Measurements from ENCODE around the gene ADGRB3. TPM values are rescaled to one million over a fixed set of nuclear protein-coding genes. Genes with fewer than 3 reads are reported as not detected.
"Not testable (repeated sequence)": the region's sequence is repeated elsewhere in the genome, so short reads cannot be mapped to it uniquely, and the experiment has no call there.

ADGRB3 gene
- total RNA-seq, 1 experiment from 2014 or later: 3.6 TPM

- in situ Hi-C loops (cut with HindIII; ENCODE audit: low pct_unique_long_range_greater_than_20kb, low sequenced_read_pairs): no loop called here
- DNase-seq (ENCODE audit: low read depth, low spot score): no peak
Measured at GRCh38 chr6:68941345-68941744, 306.3 kb downstream of the ADGRB3 start.

- in situ Hi-C loops (cut with HindIII; ENCODE audit: low pct_unique_long_range_greater_than_20kb, low sequenced_read_pairs): no loop called here
Measured at GRCh38 chr6:68947721-68948120, 312.6 kb downstream of the ADGRB3 start.

GRCh38 chr6:68951270-68951669 is 316.2 kb downstream of the ADGRB3 start:
- in situ Hi-C loops (cut with HindIII; ENCODE audit: low pct_unique_long_range_greater_than_20kb, low sequenced_read_pairs): no loop called here
- DNase-seq (ENCODE audit: low read depth, low spot score): no peak

More at GRCh38 chr6:68947721-68948120, 312.6 kb downstream of the ADGRB3 start:
- no peak for DNase-seq (ENCODE audit: low read depth, low spot score)

GRCh38 chr6:68958327-68958726 is 323.2 kb downstream of the ADGRB3 start:
- in situ Hi-C loops (cut with HindIII; ENCODE audit: low pct_unique_long_range_greater_than_20kb, low sequenced_read_pairs): no loop called here
- no peak for DNase-seq (ENCODE audit: low read depth, low spot score)

GRCh38 chr6:68967549-68968300 is 332.6 kb downstream of the ADGRB3 start:
- DNase-seq (ENCODE audit: low read depth, low spot score): peak; percentile 70
- in situ Hi-C loops (cut with HindIII; ENCODE audit: low pct_unique_long_range_greater_than_20kb, low sequenced_read_pairs): no loop called here

GRCh38 chr6:68968301-68968649 is 333.2 kb downstream of the ADGRB3 start:
- in situ Hi-C loops (cut with HindIII; ENCODE audit: low pct_unique_long_range_greater_than_20kb, low sequenced_read_pairs): no loop called here
- DNase-seq (ENCODE audit: low read depth, low spot score): no peak

GRCh38 chr6:68973066-68973465 is 338.0 kb downstream of the ADGRB3 start:
- in situ Hi-C loops (cut with HindIII; ENCODE audit: low pct_unique_long_range_greater_than_20kb, low sequenced_read_pairs): no loop called here
- no peak for DNase-seq (ENCODE audit: low read depth, low spot score)

GRCh38 chr6:68975064-68975463 is 340.0 kb downstream of the ADGRB3 start:
- DNase-seq (ENCODE audit: low read depth, low spot score): peak; percentile 93
- in situ Hi-C loops (cut with HindIII; ENCODE audit: low pct_unique_long_range_greater_than_20kb, low sequenced_read_pairs): no loop called here

GRCh38 chr6:68975816-68976215 is 340.7 kb downstream of the ADGRB3 start:
- in situ Hi-C loops (cut with HindIII; ENCODE audit: low pct_unique_long_range_greater_than_20kb, low sequenced_read_pairs): no loop called here
- no peak for DNase-seq (ENCODE audit: low read depth, low spot score)

- in situ Hi-C loops (cut with HindIII; ENCODE audit: low pct_unique_long_range_greater_than_20kb, low sequenced_read_pairs): no loop called here
- DNase-seq (ENCODE audit: low read depth, low spot score): peak; percentile 48
Measured at GRCh38 chr6:68976260-68976659, 341.2 kb downstream of the ADGRB3 start.

- in situ Hi-C loops (cut with HindIII; ENCODE audit: low pct_unique_long_range_greater_than_20kb, low sequenced_read_pairs): no loop called here
- no peak for DNase-seq (ENCODE audit: low read depth, low spot score)
Measured at GRCh38 chr6:68978411-68978810, 343.3 kb downstream of the ADGRB3 start.

DNA sequence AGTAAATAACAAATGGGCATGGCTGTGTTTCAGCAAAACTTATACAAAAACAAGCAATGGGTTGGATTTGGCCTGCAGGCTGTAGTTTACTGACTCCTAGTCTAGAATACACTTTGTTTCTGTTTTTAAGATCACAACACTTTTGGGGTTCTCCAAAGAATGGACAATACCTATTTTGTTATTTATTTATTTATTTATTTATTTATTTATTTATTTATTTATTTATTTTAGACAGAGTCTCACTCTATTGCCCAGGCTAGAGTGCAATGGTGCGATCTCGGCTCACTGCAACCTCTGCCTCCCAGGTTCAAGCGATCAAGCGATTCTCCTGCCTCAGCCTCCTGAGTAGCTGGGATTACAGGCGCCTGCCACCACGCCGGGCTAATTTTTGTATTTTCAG is 346.6 kb downstream of the ADGRB3 start:
- in situ Hi-C loops (cut with HindIII; ENCODE audit: low pct_unique_long_range_greater_than_20kb, low sequenced_read_pairs); DNase-seq (ENCODE audit: low read depth, low spot score): not testable (repeated sequence)

GRCh38 chr6:68988698-68989097 is 353.6 kb downstream of the ADGRB3 start:
- no peak for DNase-seq (ENCODE audit: low read depth, low spot score)
- in situ Hi-C loops (cut with HindIII; ENCODE audit: low pct_unique_long_range_greater_than_20kb, low sequenced_read_pairs): no loop called here

- DNase-seq (ENCODE audit: low read depth, low spot score): no peak
- in situ Hi-C loops (cut with HindIII; ENCODE audit: low pct_unique_long_range_greater_than_20kb, low sequenced_read_pairs): no loop called here
Measured at GRCh38 chr6:68990317-68990716, 355.2 kb downstream of the ADGRB3 start.

DNA sequence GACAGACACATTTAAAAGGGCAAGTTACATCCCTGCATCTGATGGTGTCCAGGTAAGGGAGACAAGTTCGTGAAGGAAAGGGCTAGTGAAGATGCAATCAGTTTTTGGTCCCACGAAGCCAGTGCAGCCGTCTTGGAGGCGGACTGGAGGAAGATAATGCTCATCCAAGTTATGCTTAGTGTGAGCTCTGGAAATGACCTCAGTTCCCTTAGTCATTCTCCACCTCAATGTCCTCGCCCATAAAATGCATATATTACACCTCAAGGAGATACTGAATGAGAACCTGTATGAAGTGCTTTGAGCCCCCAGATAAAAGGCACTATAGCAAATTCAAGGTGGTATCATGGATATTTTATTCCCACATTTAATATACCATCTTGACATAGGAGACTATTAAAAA is 358.8 kb downstream of the ADGRB3 start:
- DNase-seq (ENCODE audit: low read depth, low spot score): no peak
- in situ Hi-C loops (cut with HindIII; ENCODE audit: low pct_unique_long_range_greater_than_20kb, low sequenced_read_pairs): no loop called here

- in situ Hi-C loops (cut with HindIII; ENCODE audit: low pct_unique_long_range_greater_than_20kb, low sequenced_read_pairs): no loop called here
- DNase-seq (ENCODE audit: low read depth, low spot score): no peak
Measured at GRCh38 chr6:68994521-68994920, 359.4 kb downstream of the ADGRB3 start.

DNA sequence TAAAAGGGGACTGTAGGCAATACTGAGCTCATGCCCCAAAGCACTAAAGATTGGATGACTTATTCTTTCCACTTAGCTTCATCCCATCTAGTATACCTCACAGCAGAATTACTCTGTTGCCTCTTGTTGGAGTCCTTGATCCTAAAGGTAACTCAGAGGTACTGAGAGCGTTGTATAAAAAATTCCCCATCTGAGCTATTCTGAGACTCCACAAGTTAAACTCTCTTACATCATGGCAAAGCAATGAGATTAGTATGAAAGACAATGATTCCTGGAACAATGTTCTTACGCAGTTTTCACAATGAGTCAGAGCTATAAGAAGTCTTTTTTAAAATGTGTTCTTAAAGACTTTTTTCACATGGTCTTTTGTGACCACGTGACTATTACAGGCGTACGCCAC is 370.1 kb downstream of the ADGRB3 start:
- in situ Hi-C loops (cut with HindIII; ENCODE audit: low pct_unique_long_range_greater_than_20kb, low sequenced_read_pairs): no loop called here
- no peak for DNase-seq (ENCODE audit: low read depth, low spot score)

GRCh38 chr6:69007781-69008180 is 372.7 kb downstream of the ADGRB3 start:
- in situ Hi-C loops (cut with HindIII; ENCODE audit: low pct_unique_long_range_greater_than_20kb, low sequenced_read_pairs): no loop called here
- DNase-seq (ENCODE audit: low read depth, low spot score): no peak

DNA sequence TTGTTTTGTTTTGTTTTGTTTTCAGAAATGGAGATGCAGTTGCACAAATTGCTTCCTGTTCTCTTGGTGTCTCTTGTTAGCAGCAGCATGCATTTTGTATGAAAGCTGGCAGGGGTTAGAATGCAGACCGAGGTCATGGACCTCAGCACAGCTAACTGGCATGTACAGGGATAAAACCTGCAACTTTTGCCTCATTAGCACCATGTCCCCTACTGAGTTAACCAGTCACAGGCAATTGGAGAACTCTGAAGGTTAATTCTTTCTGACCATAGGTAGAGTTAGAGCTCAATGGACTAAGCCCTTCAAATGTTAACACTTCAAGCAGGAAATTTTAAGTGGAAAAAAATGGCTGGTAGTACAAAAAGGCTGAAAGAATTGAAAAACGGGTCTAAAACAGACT is 377.1 kb downstream of the ADGRB3 start:
- in situ Hi-C loops (cut with HindIII; ENCODE audit: low pct_unique_long_range_greater_than_20kb, low sequenced_read_pairs): no loop called here
- no peak for DNase-seq (ENCODE audit: low read depth, low spot score)

DNA sequence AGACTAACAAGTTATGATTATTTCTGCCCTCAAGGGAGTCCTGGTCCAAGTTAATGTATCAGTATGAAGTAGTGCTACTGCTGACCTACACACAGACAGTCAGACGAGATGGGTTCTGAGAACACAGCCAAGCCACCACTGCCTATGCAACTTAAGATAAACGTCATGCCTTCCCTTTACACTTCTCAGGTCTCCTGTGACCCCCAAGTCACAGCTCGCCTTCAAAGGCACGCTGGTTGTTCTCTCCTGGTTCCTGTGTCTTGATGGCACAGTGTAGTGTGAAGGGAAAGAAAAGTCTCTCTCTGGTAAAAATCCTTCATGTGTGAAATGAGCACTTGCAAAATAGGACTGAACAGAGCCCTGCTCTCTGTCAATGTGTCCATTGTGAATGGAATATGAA is 377.8 kb downstream of the ADGRB3 start:
- in situ Hi-C loops (cut with HindIII; ENCODE audit: low pct_unique_long_range_greater_than_20kb, low sequenced_read_pairs): no loop called here
- DNase-seq (ENCODE audit: low read depth, low spot score): no peak

All from SK-MEL-5 (cell line).